LNCaP clone FGC (cell line): Measurements from ENCODE around the gene DRD3.

ENCODE experiments used
- DNase-seq: peaks from one replicate; pipeline ENCODE4 v3.0.0-alpha.2; 2011; ENCODE audit warnings: low read depth
- H3K4me3 ChIP-seq: 2 replicates; pipeline ENCODE4 v1.5.1; 2011; ENCODE audit warnings: mild to moderate bottlenecking, low read depth, low read length, control low read depth
- CTCF ChIP-seq: IDR thresholded peaks from 2 replicates; pipeline ENCODE4 v1.5.1; 2012; ENCODE audit warnings: mild to moderate bottlenecking; ENCODE audit not compliant: control insufficient read depth, insufficient read depth; ENCODE audit errors: extremely low read depth

The DRD3 gene

DNA sequence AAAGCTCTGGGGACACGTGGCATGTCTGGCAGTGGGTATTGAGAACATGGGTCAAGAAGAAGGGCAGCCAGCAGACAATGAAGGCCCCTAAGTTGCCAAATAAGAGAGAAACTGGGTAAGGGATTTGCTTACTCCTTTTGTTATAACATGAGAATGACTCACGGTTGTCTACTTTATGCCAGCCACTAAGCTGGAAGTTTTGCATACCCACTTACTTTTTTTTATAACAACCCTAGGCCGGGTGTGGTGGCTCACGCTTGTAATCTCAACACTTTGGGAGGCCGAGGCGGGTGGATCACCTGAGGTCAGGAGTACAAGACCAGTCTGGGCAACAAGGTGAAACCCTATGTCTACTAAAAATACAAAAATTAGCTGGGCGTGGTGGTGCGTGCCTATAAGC, 50.0 kb downstream of the DRD3 start:
- DNase-seq, result no peak
- TF ChIP-seq CTCF, result no peak
- no peak overlapping the region for H3K4me3 ChIP-seq

- DNase-seq, result no peak
Observed at GRCh38 chr3:114128231-114128630, 50.6 kb downstream of the DRD3 start.

GRCh38 chr3:114127517-114127916, 51.3 kb downstream of the DRD3 start:
- no peak overlapping the region for H3K4me3 ChIP-seq
- TF ChIP-seq CTCF, result no peak
- DNase-seq, result no peak

More at GRCh38 chr3:114128231-114128630, 50.6 kb downstream of the DRD3 start:
- H3K4me3 ChIP-seq, result no peak overlapping the region
- TF ChIP-seq CTCF, result no peak

GRCh38 chr3:114126461-114126860, 52.4 kb downstream of the DRD3 start:
- no peak overlapping the region for H3K4me3 ChIP-seq
- no peak for TF ChIP-seq CTCF
- no peak for DNase-seq

DNA sequence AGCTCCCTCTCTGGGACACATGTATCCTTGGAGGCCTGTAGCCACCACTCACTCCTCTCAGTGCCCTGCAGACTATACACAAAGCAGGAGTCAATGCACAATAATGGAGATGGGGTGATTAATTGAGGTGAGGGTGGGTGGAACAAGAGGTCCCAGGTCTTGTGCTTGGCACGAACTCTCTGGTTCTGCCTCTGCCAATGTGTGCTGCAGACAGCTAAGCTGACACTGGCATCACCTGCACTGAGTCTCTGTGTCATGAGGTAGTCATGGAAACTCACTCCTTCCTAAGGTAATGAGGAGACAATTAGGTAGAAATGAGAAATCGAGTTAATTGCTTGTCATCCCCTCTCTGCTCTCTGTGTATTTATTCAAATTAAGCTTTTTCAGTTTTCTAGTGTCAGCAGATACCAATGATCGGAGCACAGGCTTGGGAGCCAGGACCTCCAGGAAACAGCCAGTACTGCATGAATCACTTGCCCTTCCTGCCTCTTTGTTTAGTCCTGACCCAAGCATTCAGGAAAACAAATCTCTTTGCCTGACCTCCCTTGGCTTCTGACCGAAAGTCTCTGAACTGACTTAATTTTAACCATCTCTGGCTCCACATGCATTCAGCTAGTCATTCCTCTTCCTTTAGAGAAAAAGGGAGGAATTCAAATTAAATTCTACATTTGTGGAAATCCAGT, 56.7 kb downstream of the DRD3 start:
- DNase-seq, result no peak
- TF ChIP-seq CTCF, result no peak
- no peak overlapping the region for H3K4me3 ChIP-seq

DNA sequence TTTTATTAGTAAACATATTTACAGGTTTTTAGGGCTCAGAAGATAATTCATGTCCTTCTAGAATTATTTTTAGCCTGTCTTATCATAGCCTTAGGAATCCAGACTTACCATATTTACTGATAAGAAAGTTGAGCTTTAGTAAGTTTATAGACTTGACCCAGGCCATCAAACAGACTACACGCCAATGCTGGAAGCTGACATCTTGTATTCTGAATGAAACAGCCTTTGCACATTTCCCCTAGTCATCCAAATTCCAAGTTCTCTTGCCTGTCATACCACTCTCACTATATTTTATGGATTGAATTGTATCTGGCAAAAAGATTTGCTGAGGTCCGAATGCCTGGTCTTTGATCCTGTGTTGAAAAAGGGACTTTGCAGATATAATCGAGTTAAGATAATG, 58.6 kb downstream of the DRD3 start:
- no peak overlapping the region for H3K4me3 ChIP-seq
- no peak for TF ChIP-seq CTCF
- DNase-seq, result no peak

GRCh38 chr3:114119776-114120175, 59.1 kb downstream of the DRD3 start:
- TF ChIP-seq CTCF, result no peak
- H3K4me3 ChIP-seq, result no peak overlapping the region
- DNase-seq, result no peak
